Activated CD8-positive, alpha-beta T cell treated with anti-CD3 and anti-CD28 coated beads, Interleukin-2, amount 10 ng/mL, durations not matched to agents 7 days and 5 days (primary cell): ENCODE data around the gene LIMS1. TPM values are rescaled to one million over a fixed set of nuclear protein-coding genes. Genes with fewer than 3 reads are reported as not detected.

Experiments
- ATAC-seq: fragments of 150-1000 bp; cut with Tn5 transposase; one replicate; pipeline ENCODE4 v1.10.0; 2021; ENCODE audit warnings: moderate library complexity
- CTCF ChIA-PET: fragments of 350-600 bp; sonication (Branson Sonifier 250); formaldehyde crosslinking; loops from one replicate; lab custom pipeline; 2021; ENCODE audit warnings: antibody characterized with exemption; lab: Charles Lee
- POLR2A ChIA-PET: fragments of 350-600 bp; sonication (Branson Sonifier 250); formaldehyde crosslinking; loops from one replicate; lab custom pipeline; 2021; ENCODE audit warnings: antibody characterized with exemption; lab: Charles Lee
- DNase-seq: peaks from one replicate; pipeline ENCODE4 v3.0.0-alpha.2; 2020
- H3K27ac Mint-ChIP-seq: one replicate; pipeline ENCODE4 v1.8.0; 2021; ENCODE audit warnings: mild to moderate bottlenecking, mixed read lengths
- H3K27me3 Mint-ChIP-seq: one replicate; pipeline ENCODE4 v1.8.0; 2021; ENCODE audit warnings: low read depth, mixed read lengths
- H3K36me3 Mint-ChIP-seq: one replicate; pipeline ENCODE4 v1.8.0; 2021; ENCODE audit warnings: low read depth, mixed read lengths
- H3K4me1 Mint-ChIP-seq: one replicate; pipeline ENCODE4 v1.8.0; 2021; ENCODE audit warnings: low read depth, mixed read lengths
- H3K4me3 Mint-ChIP-seq: one replicate; pipeline ENCODE4 v1.8.0; 2021; ENCODE audit warnings: mild to moderate bottlenecking, mixed read lengths
- H3K9me3 Mint-ChIP-seq: one replicate; pipeline ENCODE4 v1.8.0; 2022; ENCODE audit warnings: mixed read lengths; ENCODE audit not compliant: insufficient read depth
- total RNA-seq, 2 experiments: library from RNA; stranded (reverse); gene quantifications; one replicate each; pipeline ENCODE4 v1.2.3, GENCODE V29; 2021

LIMS1 gene
- total RNA-seq, 2 experiments from 2014 or later: 36.4 to 41.1 TPM

DNA sequence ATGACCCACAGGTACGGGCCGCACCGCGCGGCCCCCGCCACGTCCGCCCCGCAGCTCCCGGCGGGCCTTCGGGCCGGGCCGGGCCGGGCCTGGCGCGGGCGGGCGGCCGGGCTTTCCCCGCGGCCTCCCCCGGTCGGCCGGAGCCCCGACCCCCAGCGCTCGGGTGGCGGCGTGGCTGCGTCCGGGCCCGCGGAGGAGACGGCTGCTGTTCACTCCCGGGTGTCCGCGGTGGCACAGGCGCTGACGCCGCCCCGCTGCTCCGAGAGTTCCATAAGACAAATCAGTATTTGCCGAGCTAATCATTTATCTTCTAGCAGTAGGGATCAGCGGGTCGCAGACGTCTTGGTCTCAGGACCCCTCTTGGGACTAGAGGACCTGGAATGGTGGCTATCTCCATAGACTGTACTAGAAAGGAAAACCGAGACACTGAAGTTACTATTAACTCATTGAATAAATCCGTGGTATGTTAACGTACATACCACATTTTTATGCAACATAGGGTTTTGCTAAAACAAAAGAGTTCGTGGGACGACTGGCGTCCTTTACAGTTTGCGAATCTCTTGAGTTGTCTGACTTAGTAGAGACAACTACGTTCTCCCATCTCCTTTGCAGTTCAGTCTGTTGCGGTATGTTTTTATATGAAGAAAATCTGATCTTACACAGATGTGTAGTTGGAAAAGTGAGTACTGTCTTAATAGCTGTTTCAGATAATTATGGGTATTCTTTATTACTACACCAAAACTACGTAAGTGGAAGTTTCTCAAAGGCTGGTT, 500 bp downstream of the LIMS1 start:
- Mint-ChIP-seq H3K27ac (peak overlapping the region; percentile 97), H3K9me3 (no peaks in the 10 kb centered on the region), H3K4me1 (peaks cover 39% of the 10 kb centered on the region), H3K27me3 (no peaks in the 10 kb centered on the region), H3K36me3 (peaks cover 4% of the 10 kb centered on the region), H3K4me3 (peak overlapping the region; percentile 94)
- CTCF ChIA-PET: interaction anchor here (1.1 to 1.8 kb wide), 4 partner anchors 25 to 184 kb away, joined by 3 to 12 read pairs (median 6); partner anchors contain the start of gene RANBP2
- POLR2A ChIA-PET: interaction anchor here (1.2 to 1.5 kb wide), 2 partner anchors 86 kb away, joined by 3 to 4 read pairs; partner anchors contain the start of gene GCC2
- peak; percentile 34 for ATAC-seq
- DNase-seq: peak; percentile 53

DNA sequence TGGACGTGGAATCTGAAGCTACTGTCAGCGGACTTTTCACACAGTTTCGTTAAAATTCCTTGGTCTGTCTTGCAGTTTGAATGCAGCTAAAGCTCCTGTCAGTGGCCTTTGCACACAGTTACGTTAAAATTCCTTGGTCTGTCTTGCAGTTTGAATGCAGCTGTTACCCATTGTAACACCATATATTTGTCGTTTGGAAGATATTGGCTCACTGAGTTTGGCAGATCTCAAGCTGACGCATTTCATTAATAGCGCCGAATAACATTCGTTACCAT, 1.0 kb downstream of the LIMS1 start:
- Mint-ChIP-seq H3K4me1 (peaks cover 39% of the 10 kb centered on the region), H3K27ac (no peak overlapping the region), H3K27me3 (no peaks in the 10 kb centered on the region), H3K36me3 (peaks cover 4% of the 10 kb centered on the region), H3K4me3 (peak overlapping the region; percentile 93), H3K9me3 (no peaks in the 10 kb centered on the region)
- ATAC-seq (no peak), DNase-seq (no peak)
- ChIA-PET POLR2A (interaction anchor here (1.2 kb wide), 1 partner anchor 86 kb away, joined by 3 read pairs; the partner anchor contains the start of gene GCC2), CTCF (interaction anchor here (0.9 to 1.8 kb wide), 5 partner anchors 14 to 184 kb away, joined by 3 to 12 read pairs (median 3); partner anchors contain the start of gene RANBP2)

DNA sequence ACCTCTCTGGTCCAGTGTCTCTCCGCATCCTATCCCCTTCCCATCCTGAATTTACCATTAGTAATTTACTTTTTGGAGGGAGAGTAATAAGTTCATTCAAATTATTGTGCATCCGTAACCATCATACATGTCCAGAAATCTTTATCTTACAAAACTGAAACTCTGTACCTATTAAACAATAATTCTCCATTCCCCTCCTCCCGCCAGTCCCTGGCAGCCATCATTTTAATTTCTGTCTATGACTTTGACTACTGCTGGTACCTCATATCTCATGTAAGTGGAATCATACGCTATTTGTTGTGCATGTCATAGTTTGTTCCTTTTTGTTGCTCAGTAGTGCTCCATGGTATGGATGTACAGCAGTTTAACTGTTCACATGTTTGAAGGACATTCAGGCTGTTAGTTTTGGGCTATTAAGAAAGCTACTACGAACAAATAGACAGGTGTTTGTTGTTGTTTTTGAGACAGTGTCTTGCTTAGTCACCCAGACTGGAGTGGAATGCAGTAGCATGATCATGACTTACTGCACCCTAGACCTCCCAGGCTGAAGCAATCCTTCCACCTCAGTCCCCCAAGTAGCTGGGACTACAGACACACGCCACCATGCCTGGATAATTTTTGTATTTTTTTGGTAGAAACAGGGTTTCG, 2.0 kb downstream of the LIMS1 start:
- Mint-ChIP-seq H3K27ac (no peak overlapping the region), H3K4me3 (peak overlapping the region; percentile 39), H3K27me3 (no peaks in the 10 kb centered on the region), H3K9me3 (no peaks in the 10 kb centered on the region), H3K4me1 (peaks cover 33% of the 10 kb centered on the region), H3K36me3 (peaks cover 4% of the 10 kb centered on the region)
- DNase-seq (no peak), ATAC-seq (no peak)
- POLR2A ChIA-PET: interaction anchor here (1.2 kb wide), 1 partner anchor 87 kb away, joined by 3 read pairs; the partner anchor contains the start of gene GCC2
- CTCF ChIA-PET: interaction anchor here (0.9 to 1.8 kb wide), 5 partner anchors 13 to 183 kb away, joined by 3 to 12 read pairs (median 3); partner anchors contain the start of gene RANBP2

DNA sequence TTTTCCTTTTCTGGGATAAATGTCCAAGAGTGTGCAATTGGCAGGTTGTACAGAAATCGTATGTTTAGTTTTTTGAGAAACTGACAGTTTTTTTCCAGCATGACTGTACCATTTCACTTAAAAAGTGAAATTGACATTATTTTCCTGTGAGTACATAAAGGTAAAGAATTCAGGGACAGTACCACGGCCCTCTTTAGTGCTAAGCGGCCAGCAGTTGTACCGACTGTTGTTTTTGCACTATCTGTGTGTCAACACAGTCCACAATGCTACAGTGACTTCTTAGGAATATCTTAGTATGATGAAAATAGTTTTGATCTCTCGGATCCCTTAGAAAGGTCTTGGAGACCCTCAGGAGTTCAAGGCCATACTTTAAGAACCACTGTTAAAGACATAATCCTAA, 2.6 kb downstream of the LIMS1 start:
- Mint-ChIP-seq H3K4me1 (peaks cover 32% of the 10 kb centered on the region), H3K36me3 (peaks cover 4% of the 10 kb centered on the region), H3K9me3 (no peaks in the 10 kb centered on the region), H3K27me3 (no peaks in the 10 kb centered on the region), H3K27ac (no peak overlapping the region), H3K4me3 (no peak overlapping the region)
- DNase-seq (no peak), ATAC-seq (no peak)
- CTCF ChIA-PET: interaction anchor here (1.4 kb wide), 1 partner anchor 19 kb away, joined by 3 read pairs; no protein-coding TSS in a partner anchor
- POLR2A ChIA-PET: no interaction called here

DNA sequence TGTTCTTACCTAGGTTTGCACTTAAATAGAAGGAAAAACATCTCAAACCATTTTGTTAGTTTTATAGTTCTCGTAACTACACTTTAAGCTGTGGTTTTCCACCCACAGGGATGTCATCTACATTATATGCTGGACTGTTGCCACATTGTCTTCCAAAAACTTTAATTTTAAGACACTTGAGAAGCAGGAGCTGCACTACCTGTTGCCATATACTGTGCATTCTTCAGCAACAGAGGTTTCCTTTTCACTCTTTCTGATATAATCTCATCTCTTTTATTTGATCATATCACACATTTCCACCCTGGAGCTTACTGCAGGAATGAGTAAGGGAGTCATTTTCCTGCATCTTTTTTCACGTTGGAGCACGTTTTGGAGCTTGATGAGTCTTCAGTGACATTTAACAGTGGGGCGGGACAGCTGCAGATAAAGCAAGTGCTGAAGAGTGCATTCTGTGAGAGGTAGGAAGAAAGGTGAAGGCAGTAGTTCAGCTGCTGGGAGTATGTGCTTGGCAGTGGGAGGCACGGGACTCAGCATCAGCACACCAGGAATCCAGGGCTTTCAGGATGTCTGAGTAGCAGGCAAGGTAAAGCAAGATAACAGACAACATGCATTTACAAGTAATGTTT, 3.8 kb downstream of the LIMS1 start:
- H3K9me3 Mint-ChIP-seq: no peaks in the 10 kb centered on the region
- H3K4me1 Mint-ChIP-seq: peaks cover 29% of the 10 kb centered on the region
- CTCF ChIA-PET: interaction anchor here (1.0 kb wide), 2 partner anchors 12 to 46 kb away, joined by 3 to 4 read pairs; no protein-coding TSS in a partner anchor
- no peak overlapping the region for H3K27ac Mint-ChIP-seq
- DNase-seq: no peak
- H3K27me3 Mint-ChIP-seq: no peaks in the 10 kb centered on the region
- H3K4me3 Mint-ChIP-seq: no peak overlapping the region
- POLR2A ChIA-PET: no interaction called here
- peaks cover 11% of the 10 kb centered on the region for H3K36me3 Mint-ChIP-seq
- ATAC-seq: no peak

DNA sequence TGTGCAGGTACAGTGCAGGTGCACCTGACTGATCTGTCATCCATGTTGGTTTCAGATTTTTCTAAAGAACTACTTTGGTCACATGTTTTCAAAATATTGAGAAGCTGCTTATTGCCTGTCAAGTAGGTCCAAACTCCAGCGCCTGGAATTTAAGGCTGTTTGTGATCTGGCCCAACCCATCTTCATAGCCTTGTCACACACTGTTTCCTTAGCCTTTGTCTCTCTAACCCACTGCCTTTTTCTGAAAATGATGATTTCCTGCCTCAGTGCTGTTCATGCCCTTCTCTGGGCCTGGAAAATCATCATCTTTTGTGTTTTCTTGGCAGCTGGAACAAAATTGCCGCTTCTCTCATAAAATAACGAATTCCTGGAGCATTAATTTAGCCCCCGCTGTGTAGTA, 7.2 kb downstream of the LIMS1 start:
- ATAC-seq (no peak), DNase-seq (no peak)
- peaks cover 13% of the 10 kb centered on the region for H3K4me1 Mint-ChIP-seq
- ChIA-PET CTCF (interaction anchor here (1.2 to 2.3 kb wide), 3 partner anchors 43 to 95 kb away, joined by 4 to 8 read pairs (median 8); no protein-coding TSS in a partner anchor), POLR2A (interaction anchor here (0.9 to 2.2 kb wide), 2 partner anchors 8 to 23 kb away, joined by 3 to 7 read pairs; partner anchors contain the start of gene LIMS1)
- no peaks in the 10 kb centered on the region for H3K9me3 Mint-ChIP-seq
- no peak overlapping the region for H3K4me3 Mint-ChIP-seq
- peaks cover 13% of the 10 kb centered on the region for H3K36me3 Mint-ChIP-seq
- no peaks in the 10 kb centered on the region for H3K27me3 Mint-ChIP-seq
- H3K27ac Mint-ChIP-seq: no peak overlapping the region

DNA sequence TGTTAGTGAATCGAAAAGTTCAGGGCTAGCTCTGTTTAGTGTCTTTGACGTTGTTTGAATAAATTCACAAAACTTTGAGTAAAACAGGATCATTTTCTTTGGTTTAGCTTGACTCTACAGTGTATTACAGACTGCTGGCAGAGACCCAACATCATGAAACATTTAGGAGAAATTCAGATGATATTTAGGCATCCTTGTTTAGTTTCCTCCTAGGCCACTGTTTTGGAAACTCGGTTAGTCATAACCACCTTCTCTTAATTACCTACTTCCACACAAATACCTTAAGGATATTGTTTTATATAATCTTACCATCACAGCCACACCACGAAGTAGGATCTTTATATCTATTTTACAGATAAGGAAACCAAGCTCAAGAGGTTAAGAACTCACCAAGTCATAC, 7.8 kb downstream of the LIMS1 start:
- Mint-ChIP-seq H3K9me3 (no peaks in the 10 kb centered on the region), H3K27me3 (no peaks in the 10 kb centered on the region), H3K36me3 (peaks cover 13% of the 10 kb centered on the region), H3K27ac (no peak overlapping the region), H3K4me3 (no peak overlapping the region), H3K4me1 (peaks cover 11% of the 10 kb centered on the region)
- ATAC-seq (no peak), DNase-seq (no peak)
- ChIA-PET CTCF (interaction anchor here (1.2 to 2.3 kb wide), 3 partner anchors 42 to 95 kb away, joined by 4 to 8 read pairs (median 8); no protein-coding TSS in a partner anchor), POLR2A (interaction anchor here (2.2 kb wide), 1 partner anchor 8 kb away, joined by 7 read pairs; the partner anchor contains the start of gene LIMS1)

DNA sequence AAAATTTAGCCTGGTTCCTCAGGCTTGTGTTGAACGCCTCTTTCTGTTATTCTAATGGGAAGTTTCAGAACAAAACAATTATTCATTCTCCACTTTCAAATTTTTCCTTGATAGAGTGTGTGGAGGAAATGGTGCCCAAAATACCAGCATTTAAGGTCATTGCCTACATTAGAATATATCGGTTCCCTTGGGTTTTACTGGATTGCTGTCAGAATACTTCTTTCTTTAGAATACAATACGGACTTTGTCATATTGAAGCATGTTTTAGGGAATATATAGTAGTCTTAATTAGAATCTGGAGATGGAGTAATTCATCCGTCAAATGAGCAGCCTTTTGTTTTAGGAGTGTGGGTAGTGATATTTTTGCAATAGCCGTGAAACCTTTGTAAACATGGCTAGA, 13.3 kb downstream of the LIMS1 start:
- no peaks in the 10 kb centered on the region for H3K27me3 Mint-ChIP-seq
- ATAC-seq: no peak
- CTCF ChIA-PET: interaction anchor here (1.1 kb wide), 1 partner anchor 37 kb away, joined by 4 read pairs; no protein-coding TSS in a partner anchor
- H3K36me3 Mint-ChIP-seq: peaks cover 9% of the 10 kb centered on the region
- no peaks in the 10 kb centered on the region for H3K9me3 Mint-ChIP-seq
- H3K27ac Mint-ChIP-seq: no peak overlapping the region
- no peak for DNase-seq
- H3K4me3 Mint-ChIP-seq: no peak overlapping the region
- POLR2A ChIA-PET: no interaction called here
- no peaks in the 10 kb centered on the region for H3K4me1 Mint-ChIP-seq

DNA sequence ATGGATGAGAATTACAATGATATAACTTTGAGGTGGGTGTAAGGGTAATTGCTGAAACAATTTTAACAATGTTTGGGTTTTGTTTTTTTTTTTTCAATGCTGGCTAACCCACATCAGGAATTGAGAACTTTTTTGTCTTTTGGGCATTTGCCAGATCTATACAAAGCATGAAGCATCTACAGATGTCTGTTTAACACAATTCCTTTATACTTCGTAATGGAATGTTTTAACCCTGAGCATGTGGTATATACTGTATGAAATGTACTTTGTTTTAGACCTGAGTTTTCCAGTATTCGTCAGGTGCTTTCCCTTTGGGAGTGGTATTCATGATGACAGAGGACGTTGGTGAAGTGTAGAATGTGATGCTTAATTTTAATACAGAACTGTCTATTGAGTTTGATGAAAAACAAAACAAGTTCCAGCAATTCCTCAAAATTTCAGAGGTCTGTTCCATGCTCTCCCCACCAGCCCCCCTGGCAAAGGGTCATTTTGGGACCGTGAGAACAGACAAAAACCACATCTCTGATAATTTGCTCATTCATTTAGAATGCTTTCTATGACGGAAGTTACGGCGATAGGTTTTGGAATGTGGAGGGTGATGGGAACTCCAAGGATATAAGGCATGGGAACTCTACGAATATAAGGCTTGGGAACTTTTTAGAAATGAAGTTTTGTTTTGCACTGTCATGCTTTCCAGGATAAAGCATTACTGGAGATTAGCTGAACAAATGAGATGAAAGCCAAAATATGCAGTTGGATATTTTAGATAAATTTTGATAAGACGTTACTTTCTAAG, 14.1 kb downstream of the LIMS1 start:
- POLR2A ChIA-PET: no interaction called here
- CTCF ChIA-PET: interaction anchor here (1.1 kb wide), 1 partner anchor 36 kb away, joined by 4 read pairs; no protein-coding TSS in a partner anchor
- H3K27ac Mint-ChIP-seq: no peak overlapping the region
- H3K9me3 Mint-ChIP-seq: no peaks in the 10 kb centered on the region
- ATAC-seq: no peak
- H3K4me1 Mint-ChIP-seq: no peaks in the 10 kb centered on the region
- no peak overlapping the region for H3K4me3 Mint-ChIP-seq
- H3K36me3 Mint-ChIP-seq: peaks cover 6% of the 10 kb centered on the region
- no peak for DNase-seq
- H3K27me3 Mint-ChIP-seq: no peaks in the 10 kb centered on the region

DNA sequence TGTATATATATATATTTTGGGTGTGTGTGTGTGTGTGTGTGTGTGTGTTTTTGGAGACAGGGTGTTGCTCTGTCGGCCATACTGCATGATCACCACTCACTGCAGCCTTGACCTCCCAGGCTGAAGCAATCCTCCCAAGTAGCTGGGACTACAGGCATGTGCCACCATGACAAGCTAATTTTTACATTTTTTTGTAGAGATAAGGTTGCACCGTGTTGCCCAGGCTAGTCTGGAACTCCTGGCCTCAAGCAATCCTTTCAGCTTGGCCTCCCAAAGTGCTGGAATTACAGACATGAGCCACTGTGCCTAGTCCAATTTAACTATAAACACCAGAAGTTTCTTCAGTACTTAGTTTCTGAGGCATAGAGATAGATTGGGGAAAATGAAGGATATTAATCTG, 18.3 kb downstream of the LIMS1 start:
- H3K9me3 Mint-ChIP-seq: no peaks in the 10 kb centered on the region
- H3K4me1 Mint-ChIP-seq: no peaks in the 10 kb centered on the region

More for the DNA sequence above, 18.3 kb downstream of the LIMS1 start:
- no peak overlapping the region for H3K27ac Mint-ChIP-seq
- ChIA-PET CTCF (no interaction called here), POLR2A (no interaction called here)
- H3K4me3 Mint-ChIP-seq: no peak overlapping the region
- ATAC-seq (no peak), DNase-seq (no peak)
- no peaks in the 10 kb centered on the region for H3K36me3 Mint-ChIP-seq
- H3K27me3 Mint-ChIP-seq: no peaks in the 10 kb centered on the region
